Measurements from ENCODE around the gene NHLRC4.

The NHLRC4 gene

GRCh38 chr16:527015-527903 is 39.5 kb upstream of the NHLRC4 start, which contains the start of gene CAPN15:
Gene CAPN15, plus strand, starts transcription at chr16:527712. Its CDS starts 19,127 bp downstream, at chr16:546839.
- peak within 1 kb of the TSS; percentile 91 for H3K27ac ChIP-seq (replicated peaks)
- H3K27me3 ChIP-seq (ENCODE audit: insufficient read depth, poor library complexity, severe bottlenecking): no peaks in the 10 kb centered on the region
- no peak for TF ChIP-seq POLR2AphosphoS5 (IDR thresholded peaks at IDR 0.05; ENCODE audit: low read depth)
- TF ChIP-seq GABPA (IDR thresholded peaks at IDR 0.05; ENCODE audit: low read depth): peak; percentile 76
- peak; percentile 16; the same call in 1 of the 2 replicates for TF ChIP-seq SPI1 (IDR thresholded peaks at IDR 0.05; ENCODE audit: borderline replicate concordance, low read depth)
- TF ChIP-seq REST (IDR thresholded peaks at IDR 0.05; ENCODE audit: insufficient replicate concordance, low read depth): no peak
- peak within 1 kb of the TSS; percentile 85 for H3K4me3 ChIP-seq (replicated peaks; ENCODE audit: insufficient read depth, low read length)
- DNase-seq (ENCODE audit: low read depth in 1 of 2, low spot score in 1 of 2): peak; percentile 84 to 91

GRCh38 chr16:528111-529011 is 38.4 kb upstream of the NHLRC4 start:
- Histone ChIP-seq H3K4me3 (replicated peaks; ENCODE audit: insufficient read depth, low read length) (peak overlapping the region; percentile 85), H3K27ac (replicated peaks) (peak overlapping the region; percentile 91), H3K27me3 (ENCODE audit: insufficient read depth, poor library complexity, severe bottlenecking) (no peaks in the 10 kb centered on the region)
- DNase-seq (ENCODE audit: low read depth in 1 of 2, low spot score in 1 of 2): peak; percentile 61 to 93
- no peak for TF ChIP-seq CTCF (IDR thresholded peaks at IDR 0.05; ENCODE audit: insufficient read depth, low read length)
- no peak; the same call in 1 of the 2 replicates for TF ChIP-seq POLR2AphosphoS5 (IDR thresholded peaks at IDR 0.05; ENCODE audit: low read depth)
- TF ChIP-seq SPI1 (IDR thresholded peaks at IDR 0.05; ENCODE audit: borderline replicate concordance, low read depth): no peak; the same call in 1 of the 2 replicates
- no peak for TF ChIP-seq REST (IDR thresholded peaks at IDR 0.05; ENCODE audit: insufficient replicate concordance, low read depth)
- no peak for TF ChIP-seq GABPA (IDR thresholded peaks at IDR 0.05; ENCODE audit: low read depth)

GRCh38 chr16:529012-529575 is 37.7 kb upstream of the NHLRC4 start:
- peak overlapping the region; percentile 91 for H3K27ac ChIP-seq (replicated peaks)
- H3K4me3 ChIP-seq (replicated peaks; ENCODE audit: insufficient read depth, low read length): peak overlapping the region; percentile 85
- TF ChIP-seq SPI1 (IDR thresholded peaks at IDR 0.05; ENCODE audit: borderline replicate concordance, low read depth) (peak; percentile 36; the same call in 1 of the 2 replicates), CTCF (IDR thresholded peaks at IDR 0.05; ENCODE audit: insufficient read depth, low read length) (no peak)
- DNase-seq (ENCODE audit: low read depth in 1 of 2, low spot score in 1 of 2): peak in 1 of 2 experiments; percentile 50
- H3K27me3 ChIP-seq (ENCODE audit: insufficient read depth, poor library complexity, severe bottlenecking): no peaks in the 10 kb centered on the region
